ENCODE results near the gene TMEM130. TPM values are rescaled to one million over a fixed set of nuclear protein-coding genes. Genes with fewer than 3 reads are reported as not detected.

TMEM130 gene
- total and polyA plus RNA-seq, 4 donors: not detected

DNA sequence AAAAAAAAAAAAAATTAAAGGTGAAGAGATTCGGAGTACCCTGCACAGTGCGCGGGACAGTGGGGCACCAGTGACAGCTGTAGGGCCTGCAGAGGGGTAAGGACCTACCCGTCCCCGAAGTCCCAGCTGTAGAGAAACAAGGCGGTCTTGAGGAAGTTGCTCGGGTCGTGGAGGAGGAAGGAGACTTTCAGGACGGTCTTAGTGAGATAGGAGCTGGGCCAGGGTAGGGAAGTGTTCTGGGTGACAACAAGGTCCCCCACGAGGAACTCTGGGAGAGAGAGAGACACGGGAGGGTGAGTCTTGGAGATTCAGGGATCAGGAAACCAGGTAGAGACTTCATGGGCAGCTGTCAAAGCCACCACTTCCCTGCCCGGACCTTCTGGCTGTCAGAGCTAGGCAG, 9.7 kb downstream of the TMEM130 start:
- Histone ChIP-seq H3K4me3 (ENCODE audit: low read depth in 1 of 3, low read length in 3 of 3) (no peak overlapping the region), H3K27me3 (ENCODE audit: control insufficient read depth in 4 of 4, insufficient read depth in 4 of 4, low read length in 3 of 4) (no peaks in the 10 kb centered on the region), H3K36me3 (ENCODE audit: control insufficient read depth in 4 of 4, insufficient read depth in 3 of 4, low read depth in 1 of 4, low read length in 3 of 4) (no peaks in the 10 kb centered on the region), H3K9ac (ENCODE audit: low read depth in 1 of 2, low read length in 2 of 2) (no peak overlapping the region), H3K4me1 (ENCODE audit: control insufficient read depth in 4 of 4, insufficient read depth in 4 of 4, low read length in 3 of 4) (no peaks in the 10 kb centered on the region), H3K27ac (ENCODE audit: low read depth in 1 of 2, low read length in 2 of 2) (no peak overlapping the region), H3K9me3 (ENCODE audit: control insufficient read depth in 4 of 4, low read length in 3 of 4) (no peaks in the 10 kb centered on the region)
- no peak for TF ChIP-seq EGR1 (IDR thresholded peaks at IDR 0.05; ENCODE audit: low read depth in 2 of 2)
- no peak for TF ChIP-seq YY1 (IDR thresholded peaks at IDR 0.05)
- TF ChIP-seq, protein P1, sequence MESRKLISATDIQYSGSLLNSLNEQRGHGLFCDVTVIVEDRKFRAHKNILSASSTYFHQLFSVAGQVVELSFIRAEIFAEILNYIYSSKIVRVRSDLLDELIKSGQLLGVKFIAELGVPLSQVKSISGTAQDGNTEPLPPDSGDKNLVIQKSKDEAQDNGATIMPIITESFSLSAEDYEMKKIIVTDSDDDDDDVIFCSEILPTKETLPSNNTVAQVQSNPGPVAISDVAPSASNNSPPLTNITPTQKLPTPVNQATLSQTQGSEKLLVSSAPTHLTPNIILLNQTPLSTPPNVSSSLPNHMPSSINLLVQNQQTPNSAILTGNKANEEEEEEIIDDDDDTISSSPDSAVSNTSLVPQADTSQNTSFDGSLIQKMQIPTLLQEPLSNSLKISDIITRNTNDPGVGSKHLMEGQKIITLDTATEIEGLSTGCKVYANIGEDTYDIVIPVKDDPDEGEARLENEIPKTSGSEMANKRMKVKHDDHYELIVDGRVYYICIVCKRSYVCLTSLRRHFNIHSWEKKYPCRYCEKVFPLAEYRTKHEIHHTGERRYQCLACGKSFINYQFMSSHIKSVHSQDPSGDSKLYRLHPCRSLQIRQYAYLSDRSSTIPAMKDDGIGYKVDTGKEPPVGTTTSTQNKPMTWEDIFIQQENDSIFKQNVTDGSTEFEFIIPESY (IDR thresholded peaks at IDR 0.05): no peak
- no peak for TF ChIP-seq HNF4A (conservative IDR thresholded peaks at IDR 0.05)
- no peak for TF ChIP-seq SP1 (IDR thresholded peaks at IDR 0.05)
- no peak for TF ChIP-seq JUND (IDR thresholded peaks at IDR 0.05)
- no peak for TF ChIP-seq GABPA (IDR thresholded peaks at IDR 0.05 in 1 of 2, conservative IDR thresholded peaks at IDR 0.05 in 1 of 2)
- TF ChIP-seq, protein P2, sequence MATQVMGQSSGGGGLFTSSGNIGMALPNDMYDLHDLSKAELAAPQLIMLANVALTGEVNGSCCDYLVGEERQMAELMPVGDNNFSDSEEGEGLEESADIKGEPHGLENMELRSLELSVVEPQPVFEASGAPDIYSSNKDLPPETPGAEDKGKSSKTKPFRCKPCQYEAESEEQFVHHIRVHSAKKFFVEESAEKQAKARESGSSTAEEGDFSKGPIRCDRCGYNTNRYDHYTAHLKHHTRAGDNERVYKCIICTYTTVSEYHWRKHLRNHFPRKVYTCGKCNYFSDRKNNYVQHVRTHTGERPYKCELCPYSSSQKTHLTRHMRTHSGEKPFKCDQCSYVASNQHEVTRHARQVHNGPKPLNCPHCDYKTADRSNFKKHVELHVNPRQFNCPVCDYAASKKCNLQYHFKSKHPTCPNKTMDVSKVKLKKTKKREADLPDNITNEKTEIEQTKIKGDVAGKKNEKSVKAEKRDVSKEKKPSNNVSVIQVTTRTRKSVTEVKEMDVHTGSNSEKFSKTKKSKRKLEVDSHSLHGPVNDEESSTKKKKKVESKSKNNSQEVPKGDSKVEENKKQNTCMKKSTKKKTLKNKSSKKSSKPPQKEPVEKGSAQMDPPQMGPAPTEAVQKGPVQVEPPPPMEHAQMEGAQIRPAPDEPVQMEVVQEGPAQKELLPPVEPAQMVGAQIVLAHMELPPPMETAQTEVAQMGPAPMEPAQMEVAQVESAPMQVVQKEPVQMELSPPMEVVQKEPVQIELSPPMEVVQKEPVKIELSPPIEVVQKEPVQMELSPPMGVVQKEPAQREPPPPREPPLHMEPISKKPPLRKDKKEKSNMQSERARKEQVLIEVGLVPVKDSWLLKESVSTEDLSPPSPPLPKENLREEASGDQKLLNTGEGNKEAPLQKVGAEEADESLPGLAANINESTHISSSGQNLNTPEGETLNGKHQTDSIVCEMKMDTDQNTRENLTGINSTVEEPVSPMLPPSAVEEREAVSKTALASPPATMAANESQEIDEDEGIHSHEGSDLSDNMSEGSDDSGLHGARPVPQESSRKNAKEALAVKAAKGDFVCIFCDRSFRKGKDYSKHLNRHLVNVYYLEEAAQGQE (IDR thresholded peaks at IDR 0.05): no peak
- TF ChIP-seq NR2F2 (IDR thresholded peaks at IDR 0.05): no peak
- TF ChIP-seq TAF1 (conservative IDR thresholded peaks at IDR 0.05): no peak
- TF ChIP-seq, protein P3, sequence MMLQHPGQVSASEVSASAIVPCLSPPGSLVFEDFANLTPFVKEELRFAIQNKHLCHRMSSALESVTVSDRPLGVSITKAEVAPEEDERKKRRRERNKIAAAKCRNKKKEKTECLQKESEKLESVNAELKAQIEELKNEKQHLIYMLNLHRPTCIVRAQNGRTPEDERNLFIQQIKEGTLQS (IDR thresholded peaks at IDR 0.05): no peak
- 73% methylated on average over 12 of the region's 12 CpGs for WGBS
- no peak for DNase-seq (ENCODE audit: low spot score)

DNA sequence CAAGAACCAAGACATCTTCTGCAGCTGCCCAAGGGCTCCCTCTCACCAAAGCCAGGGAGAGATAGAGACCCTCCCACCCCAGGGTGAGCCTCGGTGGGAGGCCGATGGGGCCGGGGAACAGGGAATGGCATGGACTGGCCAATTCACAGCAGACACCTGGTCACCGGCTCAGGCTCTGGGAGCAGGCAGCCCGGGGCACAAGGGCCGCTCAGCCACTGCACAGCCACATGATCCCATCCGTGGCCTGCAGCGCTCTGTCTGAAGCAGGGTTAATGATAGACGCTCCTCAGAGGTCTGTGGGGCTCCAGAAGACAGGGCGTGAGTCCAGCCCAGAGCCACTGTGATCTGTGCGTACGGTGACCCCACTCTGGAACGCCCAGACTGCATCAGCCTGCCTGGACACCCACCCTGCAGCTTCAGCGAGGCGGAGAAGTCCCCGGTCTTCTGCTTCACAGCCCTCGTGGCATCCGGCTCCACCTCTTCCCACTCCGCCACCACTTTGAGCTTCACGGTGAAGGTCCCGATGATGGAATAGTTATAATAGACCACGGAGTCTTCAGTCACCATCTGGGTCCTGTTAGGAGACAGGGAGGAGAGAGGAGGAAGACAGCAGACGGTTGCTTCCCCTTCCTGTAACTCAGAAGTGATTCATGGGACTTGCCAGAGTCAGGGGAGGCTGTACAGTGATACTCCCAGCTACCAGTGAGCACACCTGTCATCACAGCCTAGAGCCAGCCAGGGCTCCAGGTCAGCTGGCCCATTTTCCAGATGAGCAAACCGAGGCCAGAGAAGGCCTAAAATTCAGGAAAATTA, 14.0 kb downstream of the TMEM130 start:
- H3K27me3 ChIP-seq (ENCODE audit: control insufficient read depth in 4 of 4, insufficient read depth in 4 of 4, low read length in 3 of 4): no peaks in the 10 kb centered on the region
- no peak overlapping the region for H3K9ac ChIP-seq (ENCODE audit: low read depth in 1 of 2, low read length in 2 of 2)
- TF ChIP-seq FOXA1 (IDR thresholded peaks at IDR 0.05) (no peak), FOXA2 (IDR thresholded peaks at IDR 0.05) (no peak), GABPA (IDR thresholded peaks at IDR 0.05 in 1 of 2, conservative IDR thresholded peaks at IDR 0.05 in 1 of 2) (no peak), YY1 (IDR thresholded peaks at IDR 0.05) (no peak), SP1 (IDR thresholded peaks at IDR 0.05) (no peak), TAF1 (conservative IDR thresholded peaks at IDR 0.05) (no peak), EGR1 (IDR thresholded peaks at IDR 0.05; ENCODE audit: low read depth in 2 of 2) (no peak), HNF4G (IDR thresholded peaks at IDR 0.05) (no peak), HNF4A (conservative IDR thresholded peaks at IDR 0.05) (no peak), NR2F2 (IDR thresholded peaks at IDR 0.05) (no peak)
- TF ChIP-seq, protein P3 (IDR thresholded peaks at IDR 0.05): no peak
- TF ChIP-seq, protein P1 (IDR thresholded peaks at IDR 0.05): no peak
- no peak overlapping the region for H3K4me3 ChIP-seq (ENCODE audit: low read depth in 1 of 3, low read length in 3 of 3)
- H3K27ac ChIP-seq (ENCODE audit: low read depth in 1 of 2, low read length in 2 of 2): no peak overlapping the region
- no peaks in the 10 kb centered on the region for H3K36me3 ChIP-seq (ENCODE audit: control insufficient read depth in 4 of 4, insufficient read depth in 3 of 4, low read depth in 1 of 4, low read length in 3 of 4)
- no peaks in the 10 kb centered on the region for H3K4me1 ChIP-seq (ENCODE audit: control insufficient read depth in 4 of 4, insufficient read depth in 4 of 4, low read length in 3 of 4)
- WGBS: 80% methylated on average over 24 of the region's 24 CpGs
- H3K9me3 ChIP-seq (ENCODE audit: control insufficient read depth in 4 of 4, low read length in 3 of 4): no peaks in the 10 kb centered on the region
- no peak for DNase-seq (ENCODE audit: low spot score)

All from liver (tissue), 9 donors.